HT-29 (cell line): ENCODE data around the gene ASH1L. TPM values are rescaled to one million over a fixed set of nuclear protein-coding genes. Genes with fewer than 3 reads are reported as not detected.
"Not testable (repeated sequence)": the region's sequence is repeated elsewhere in the genome, so short reads cannot be mapped to it uniquely, and the experiment has no call there.

Experiments
- DNase-seq: peaks from one replicate; pipeline ENCODE4 v3.0.0-alpha.2; 2015; ENCODE audit warnings: low spot score
- total RNA-seq: library from RNA; depleted of rRNA; stranded (reverse); fragments of >200 nt; shearing (Covaris generic); gene quantifications from 2 replicates; pipeline ENCODE4 v1.2.3, GENCODE V29; 2014

ASH1L gene
- total RNA-seq, 1 experiment from 2014 or later, result 12.1 TPM

DNA sequence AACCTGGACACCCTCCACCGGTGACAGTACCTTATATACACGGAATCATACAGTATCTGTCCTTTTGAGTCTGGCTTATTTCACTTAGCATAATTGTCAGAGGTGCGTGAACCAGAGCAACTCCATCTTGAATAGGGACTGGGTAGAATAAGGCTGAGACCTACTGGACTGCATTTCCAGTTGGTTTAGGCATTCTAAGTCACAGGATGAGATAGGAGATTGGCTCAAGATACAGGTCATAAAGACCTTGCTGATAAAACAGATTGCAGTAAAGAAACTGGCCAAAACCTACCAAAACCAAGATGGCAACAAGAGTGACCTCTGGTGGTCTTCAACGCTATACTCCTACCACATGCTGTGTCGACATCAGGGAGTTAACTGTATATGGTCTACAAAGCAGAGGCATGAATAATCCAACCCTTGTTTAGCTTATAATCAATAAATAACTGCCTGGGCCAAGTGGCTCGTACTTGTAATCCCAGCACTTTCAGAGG is 255.3 kb downstream of the ASH1L start:
- peak; percentile 34 for DNase-seq

DNA sequence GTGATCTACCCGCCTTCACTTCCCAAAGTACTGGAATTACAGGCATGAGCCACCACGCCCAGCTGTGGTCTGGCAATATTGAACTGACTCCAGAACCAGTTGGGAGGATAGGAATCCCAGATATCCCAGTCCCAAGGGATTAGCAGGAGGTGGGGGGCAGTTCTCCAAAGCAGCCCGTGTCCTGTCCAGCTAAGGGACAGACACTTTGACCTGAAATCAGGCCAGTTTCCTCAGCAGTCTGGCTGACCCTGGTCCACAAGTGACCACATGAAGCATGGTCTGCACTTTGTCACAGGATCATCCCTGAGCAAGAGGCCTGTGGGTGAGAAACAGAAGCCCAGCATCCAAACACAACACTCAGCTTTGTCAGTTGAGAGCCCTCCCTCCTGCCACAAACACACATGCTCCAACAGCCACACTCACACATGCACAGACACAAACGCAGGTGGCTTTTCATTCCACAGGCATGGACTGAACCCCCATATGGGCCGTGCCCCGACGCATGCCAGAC is 256.7 kb downstream of the ASH1L start:
- DNase-seq, result no peak

GRCh38 chr1:155304558-155305063 is 258.0 kb downstream of the ASH1L start:
- no peak for DNase-seq

DNA sequence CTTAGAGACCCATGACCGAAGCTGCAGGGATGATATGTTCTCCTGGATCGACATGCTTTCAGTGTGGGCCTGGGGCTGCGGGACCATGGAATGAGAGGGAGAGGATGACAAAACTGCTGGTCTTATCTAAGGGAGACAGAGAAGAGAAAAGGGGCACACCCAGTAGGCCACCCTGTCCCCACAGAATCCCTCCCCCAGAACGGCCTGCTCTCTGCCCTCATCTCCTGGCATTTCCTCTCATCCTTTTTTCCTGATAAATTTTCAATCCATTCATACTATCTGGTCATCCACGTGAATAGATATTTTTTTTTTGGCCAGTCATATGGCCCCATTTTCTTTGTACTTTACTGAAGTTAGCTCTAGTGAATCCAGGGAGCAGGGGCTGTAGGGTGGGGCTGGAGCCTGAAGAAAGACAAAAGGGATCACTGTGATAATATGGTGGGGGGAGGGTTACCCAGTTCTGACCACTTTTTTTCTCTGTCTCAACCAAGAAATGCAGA is 261.2 kb downstream of the ASH1L start, which contains the start of gene PKLR:
Gene PKLR (minus strand): TSS at position 97 of the 500 bp plus-strand sequence. CDS start 43 bp downstream, at position 54.
- no peak for DNase-seq

- DNase-seq, result no peak
Observed at GRCh38 chr1:155300553-155301329, 261.9 kb downstream of the ASH1L start.

GRCh38 chr1:155300024-155300423 is 262.6 kb downstream of the ASH1L start:
- DNase-seq, result no peak

GRCh38 chr1:155297384-155297783 is 265.2 kb downstream of the ASH1L start:
- DNase-seq, result no peak

- no peak for DNase-seq
Observed at GRCh38 chr1:155296661-155297060, 265.9 kb downstream of the ASH1L start.

GRCh38 chr1:155295942-155296267 is 266.7 kb downstream of the ASH1L start:
- DNase-seq, result no peak

DNA sequence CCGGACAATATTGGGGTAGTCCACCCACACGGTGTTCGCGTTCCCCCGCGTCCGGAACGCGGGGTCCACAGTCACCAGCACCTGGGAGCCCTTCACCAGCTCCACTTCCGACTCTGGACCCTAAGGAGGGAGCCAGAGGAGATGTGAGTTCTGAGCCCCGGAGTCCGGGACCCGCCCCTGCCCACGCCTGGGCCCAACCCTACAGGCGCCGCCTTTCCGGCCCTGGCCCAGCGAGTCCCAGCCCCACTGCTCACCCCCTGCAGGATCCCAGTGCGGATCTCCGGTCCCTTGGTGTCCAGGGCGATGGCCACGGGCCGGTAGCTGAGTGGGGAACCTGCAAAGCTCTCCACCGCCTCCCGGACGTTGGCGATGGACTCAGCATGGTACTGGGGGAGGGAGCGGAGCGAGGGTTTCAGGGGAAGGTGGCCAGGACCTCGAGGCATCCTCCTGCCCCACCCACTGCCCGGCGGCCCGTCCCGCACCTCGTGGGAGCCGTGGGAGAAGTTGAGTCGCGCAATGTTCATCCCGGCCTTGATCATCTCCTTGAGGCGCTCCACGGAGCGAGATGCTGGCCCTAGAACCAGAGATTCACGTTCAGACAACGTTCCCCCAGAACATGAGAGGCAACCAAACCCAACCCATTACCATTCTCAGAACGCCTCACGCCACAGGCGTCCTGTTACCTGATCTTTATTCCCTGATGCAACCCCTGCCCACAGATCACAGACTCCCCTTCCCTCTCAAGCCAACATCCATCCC is 267.2 kb downstream of the ASH1L start:
- no peak for DNase-seq

GRCh38 chr1:155294520-155295182 is 268.0 kb downstream of the ASH1L start:
- no peak for DNase-seq

- no peak for DNase-seq
Observed at GRCh38 chr1:155293086-155293749, 269.4 kb downstream of the ASH1L start.

GRCh38 chr1:155291006-155291405 is 271.6 kb downstream of the ASH1L start:
- DNase-seq, result not testable (repeated sequence)

DNA sequence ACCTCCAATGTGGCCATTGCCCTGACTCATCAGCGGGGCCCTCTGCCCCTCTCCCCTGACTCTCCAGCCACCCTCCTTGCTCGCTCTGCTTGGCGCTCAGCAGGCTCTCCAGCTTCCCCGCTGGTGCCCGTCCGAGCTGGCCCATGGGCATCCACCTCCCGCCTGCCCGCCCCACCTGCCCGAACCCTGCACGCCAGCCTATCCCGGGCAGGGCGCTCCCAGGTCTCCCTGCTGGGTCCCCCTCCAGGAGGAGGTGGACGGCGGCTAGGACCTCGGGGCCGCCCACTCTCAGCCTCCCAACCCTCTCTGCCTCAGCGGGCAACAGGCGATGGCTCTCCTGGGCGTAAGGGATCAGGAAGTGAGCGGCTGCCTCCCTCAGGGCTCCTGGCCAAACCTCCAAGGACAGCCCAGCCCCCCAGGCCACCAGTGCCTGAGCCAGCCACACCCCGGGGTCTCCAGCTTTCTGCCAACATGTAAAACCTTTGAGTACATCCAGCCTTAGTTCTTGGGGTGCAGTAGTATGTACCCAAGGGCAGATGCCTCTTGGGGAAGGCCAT is 274.5 kb downstream of the ASH1L start:
- no peak for DNase-seq

DNA sequence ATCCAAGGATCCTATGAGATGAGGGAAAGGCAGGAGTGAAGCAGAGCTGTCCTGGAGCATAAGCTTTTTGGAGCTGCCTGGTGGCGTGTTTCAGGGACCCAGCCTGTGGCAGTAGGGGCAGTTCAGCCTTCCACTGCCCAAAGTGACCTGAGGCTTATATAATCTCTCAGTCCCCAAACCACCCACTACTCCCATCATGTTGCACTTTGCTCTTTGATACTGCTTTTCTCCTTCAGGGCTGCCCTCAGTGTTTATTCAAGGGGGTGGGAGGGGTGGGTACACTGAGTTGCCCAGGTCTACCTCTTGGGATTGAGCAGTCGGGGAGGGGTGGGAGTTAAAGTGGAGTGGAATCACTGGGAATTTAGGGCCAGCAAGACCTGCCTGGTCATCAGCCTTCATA is 276.1 kb downstream of the ASH1L start:
- no peak for DNase-seq

GRCh38 chr1:155285631-155286044 is 277.0 kb downstream of the ASH1L start:
- no peak for DNase-seq
